Fibroblast of lung (primary cell): ENCODE measurements around the gene CHD6.

ENCODE experiments used
- CTCF ChIP-seq, 2 donors: IDR thresholded peaks in 1 of 2; conservative IDR thresholded peaks in 1 of 2; 1 replicate in 1 of 2; 2 replicates in 1 of 2; pipeline ENCODE4 v1.5.1; 2011 to 2012; ENCODE audit warnings: low read length in 2 of 2, control low read depth in 1 of 2, inconsistent platforms in 1 of 2, low read depth in 1 of 2, mild to moderate bottlenecking in 1 of 2
- EZH2 ChIP-seq: IDR thresholded peaks from 2 replicates; pipeline ENCODE4 v1.5.1; 2012; ENCODE audit warnings: low read length, control low read depth, mild to moderate bottlenecking; ENCODE audit errors: missing control alignments

- TF ChIP-seq CTCF (conservative IDR thresholded peaks at IDR 0.05 in 1 of 2, IDR thresholded peaks at IDR 0.05 in 1 of 2; ENCODE audit: low read depth in 1 of 2, low read length in 2 of 2) (no peak), EZH2 (no peak)
Observed at GRCh38 chr20:41586772-41587171, 31.4 kb downstream of the CHD6 start.
